ENCODE measurements around the gene DONSON. TPM values are rescaled to one million over a fixed set of nuclear protein-coding genes. Genes with fewer than 3 reads are reported as not detected.
A peak's percentile ranks its signal among the peaks of the same experiment; 100 is the strongest.

The DONSON gene
- total and polyA plus RNA-seq, 9 of the 15 experiments (the other 6 are each of a cell fraction or from before 2014, with no cell fraction given): 26.7 to 124 (median 62.6) TPM

- TF ChIP-seq HDAC3 (IDR thresholded peaks at IDR 0.05; ENCODE audit: borderline replicate concordance, partially characterized antibody) (peak; percentile 47), E2F4 (CRISPR knock-in tag; IDR thresholded peaks at IDR 0.05; ENCODE audit: low read depth) (peak; percentile 71; the same call in 1 of the 2 replicates), RNF219 (CRISPR knock-in tag; IDR thresholded peaks at IDR 0.05) (no peak), MYNN (IDR thresholded peaks at IDR 0.05) (no peak), MYNN (CRISPR knock-in tag; IDR thresholded peaks at IDR 0.05) (no peak), ZNF239 (CRISPR knock-in tag; IDR thresholded peaks at IDR 0.05) (no peak), POLR2AphosphoS5 (IDR thresholded peaks at IDR 0.05; ENCODE audit: control insufficient read depth, insufficient read depth, low read depth, low read length) (peak; percentile 94), RNF2 (IDR thresholded peaks at IDR 0.05) (peak; percentile 68), ZNF431 (CRISPR knock-in tag; IDR thresholded peaks at IDR 0.05) (no peak), EHMT2 (IDR thresholded peaks at IDR 0.05) (no peak), MAFK (IDR thresholded peaks at IDR 0.05; ENCODE audit: low read length) (0 out of 2 replicates have a peak, but pooled peaks have one; percentile 2), MTA3 (IDR thresholded peaks at IDR 0.05; ENCODE audit: borderline replicate concordance) (peak; percentile 78), TEAD4 (IDR thresholded peaks at IDR 0.05; ENCODE audit: low read length) (0 out of 2 replicates have a peak, but pooled peaks have one; percentile 1), TEAD4 (CRISPR knock-in tag; IDR thresholded peaks at IDR 0.05; ENCODE audit: borderline replicate concordance) (no peak)
- TF ChIP-seq, protein P1, sequence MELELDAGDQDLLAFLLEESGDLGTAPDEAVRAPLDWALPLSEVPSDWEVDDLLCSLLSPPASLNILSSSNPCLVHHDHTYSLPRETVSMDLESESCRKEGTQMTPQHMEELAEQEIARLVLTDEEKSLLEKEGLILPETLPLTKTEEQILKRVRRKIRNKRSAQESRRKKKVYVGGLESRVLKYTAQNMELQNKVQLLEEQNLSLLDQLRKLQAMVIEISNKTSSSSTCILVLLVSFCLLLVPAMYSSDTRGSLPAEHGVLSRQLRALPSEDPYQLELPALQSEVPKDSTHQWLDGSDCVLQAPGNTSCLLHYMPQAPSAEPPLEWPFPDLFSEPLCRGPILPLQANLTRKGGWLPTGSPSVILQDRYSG (tag; conservative IDR thresholded peaks at IDR 0.05; ENCODE audit: low read depth): no peak; the same call in 1 of the 2 replicates
These were observed 46.5 kb downstream of the DONSON start, which contains the start of gene GART (continued) for GRCh38 chr21:33541756-33542639.
